HG03439 (cell line): ENCODE results near the gene SDHD.
"Not testable (repeated sequence)": the region's sequence is repeated elsewhere in the genome, so short reads cannot be mapped to it uniquely, and the experiment has no call there.

ENCODE experiments used
- ATAC-seq: cut with Tn5 transposase; IDR thresholded peaks from one replicate; pipeline ENCODE4 v1.9.1; 2021; ENCODE audit warnings: mild to moderate bottlenecking, moderate library complexity; ENCODE audit not compliant: unreplicated experiment

Gene SDHD

GRCh38 chr11:112086422-112087191, at the start of gene SDHD, which contains the start of gene TIMM8B:
Gene SDHD (plus strand): TSS chr11:112086873. CDS start chr11:112086908, 35 bp downstream.
Gene TIMM8B (minus strand): TSS chr11:112086756. CDS start chr11:112086723, 33 bp downstream.
- ATAC-seq: peak; percentile 93

GRCh38 chr11:112037527-112037926, 49.1 kb upstream of the SDHD start:
- ATAC-seq: no peak

- ATAC-seq: no peak
Measured at GRCh38 chr11:112042161-112042960, 44.3 kb upstream of the SDHD start.

- no peak for ATAC-seq
Measured at GRCh38 chr11:112042961-112043304, 43.7 kb upstream of the SDHD start.

GRCh38 chr11:112044961-112045360, 41.7 kb upstream of the SDHD start:
- no peak for ATAC-seq

- not testable (repeated sequence) for ATAC-seq
Measured at GRCh38 chr11:112046647-112047046, 40.0 kb upstream of the SDHD start.

GRCh38 chr11:112048256-112048655, 38.4 kb upstream of the SDHD start:
- ATAC-seq: not testable (repeated sequence)

GRCh38 chr11:112049777-112050176, 36.9 kb upstream of the SDHD start:
- no peak for ATAC-seq

- ATAC-seq: peak; percentile 69
Measured at GRCh38 chr11:112050721-112051120, 36.0 kb upstream of the SDHD start.

- ATAC-seq: no peak
Measured at GRCh38 chr11:112051768-112052167, 34.9 kb upstream of the SDHD start.

- no peak for ATAC-seq
Measured at GRCh38 chr11:112057170-112057569, 29.5 kb upstream of the SDHD start.

- ATAC-seq: no peak
Measured at GRCh38 chr11:112058103-112058502, 28.6 kb upstream of the SDHD start.

GRCh38 chr11:112062923-112063322, 23.8 kb upstream of the SDHD start:
- ATAC-seq: no peak

- peak; percentile 91 for ATAC-seq
Measured at GRCh38 chr11:112073941-112074811, 12.5 kb upstream of the SDHD start, which contains the start of the genes NKAPD1 and PIH1D2. Gene NKAPD1 (plus strand): TSS chr11:112074299. CDS start chr11:112075575, 1,276 bp downstream. Gene PIH1D2 (minus strand): TSS chr11:112074017. CDS start chr11:112073174, 843 bp downstream.

GRCh38 chr11:112082729-112083128, 3.9 kb upstream of the SDHD start:
- ATAC-seq: no peak

GRCh38 chr11:112085822-112086421, 751 bp upstream of the SDHD start:
- ATAC-seq: peak; percentile 32

GRCh38 chr11:112087212-112087611, 539 bp downstream of the SDHD start:
- ATAC-seq: no peak

- not testable (repeated sequence) for ATAC-seq
Measured at GRCh38 chr11:112095302-112095701, 8.6 kb downstream of the SDHD start.

GRCh38 chr11:112096194-112096593, 9.5 kb downstream of the SDHD start:
- no peak for ATAC-seq
